ENCODE data around the gene PTPRF.

PTPRF gene

DNA sequence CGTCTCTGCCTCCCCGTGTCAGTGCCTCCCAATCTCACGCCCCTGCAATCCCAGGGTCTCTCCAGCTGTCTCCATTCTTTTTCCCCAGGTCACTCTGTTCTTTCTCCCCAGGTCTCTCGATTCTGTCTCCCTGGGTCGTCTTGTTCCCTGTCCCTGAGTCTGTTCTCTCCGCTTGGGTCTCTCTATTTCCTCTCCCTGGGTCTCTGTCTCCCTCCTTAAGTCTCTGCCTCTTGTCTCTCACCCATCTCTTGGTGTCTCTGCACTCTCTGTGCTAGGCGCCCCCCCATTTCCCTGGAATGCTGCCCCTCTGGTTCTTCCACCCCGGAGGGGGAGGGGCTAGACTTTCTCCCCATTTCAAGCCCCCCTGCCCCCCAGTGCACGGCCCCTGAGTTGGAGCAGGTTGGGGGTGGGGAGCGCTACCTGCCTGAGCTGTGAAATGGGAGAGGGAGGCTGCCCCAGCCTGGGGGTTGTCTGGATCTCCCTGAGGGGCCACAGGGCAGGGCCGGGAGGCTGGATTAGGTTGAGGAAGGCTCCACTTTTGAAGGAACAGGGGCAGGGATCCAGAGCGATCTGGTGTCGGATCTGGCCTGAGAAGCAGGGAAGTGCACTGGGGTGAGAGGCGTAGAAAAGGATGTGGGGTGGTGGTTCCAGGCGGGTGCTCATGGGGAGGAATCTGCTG is 1.4 kb downstream of the PTPRF start:
- H3K9me3 ChIP-seq (ENCODE audit: severe bottlenecking), result no peaks in the 10 kb centered on the region
- TF ChIP-seq, protein P1, sequence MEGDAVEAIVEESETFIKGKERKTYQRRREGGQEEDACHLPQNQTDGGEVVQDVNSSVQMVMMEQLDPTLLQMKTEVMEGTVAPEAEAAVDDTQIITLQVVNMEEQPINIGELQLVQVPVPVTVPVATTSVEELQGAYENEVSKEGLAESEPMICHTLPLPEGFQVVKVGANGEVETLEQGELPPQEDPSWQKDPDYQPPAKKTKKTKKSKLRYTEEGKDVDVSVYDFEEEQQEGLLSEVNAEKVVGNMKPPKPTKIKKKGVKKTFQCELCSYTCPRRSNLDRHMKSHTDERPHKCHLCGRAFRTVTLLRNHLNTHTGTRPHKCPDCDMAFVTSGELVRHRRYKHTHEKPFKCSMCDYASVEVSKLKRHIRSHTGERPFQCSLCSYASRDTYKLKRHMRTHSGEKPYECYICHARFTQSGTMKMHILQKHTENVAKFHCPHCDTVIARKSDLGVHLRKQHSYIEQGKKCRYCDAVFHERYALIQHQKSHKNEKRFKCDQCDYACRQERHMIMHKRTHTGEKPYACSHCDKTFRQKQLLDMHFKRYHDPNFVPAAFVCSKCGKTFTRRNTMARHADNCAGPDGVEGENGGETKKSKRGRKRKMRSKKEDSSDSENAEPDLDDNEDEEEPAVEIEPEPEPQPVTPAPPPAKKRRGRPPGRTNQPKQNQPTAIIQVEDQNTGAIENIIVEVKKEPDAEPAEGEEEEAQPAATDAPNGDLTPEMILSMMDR (IDR thresholded peaks at IDR 0.05; ENCODE audit: poor library complexity, severe bottlenecking), result no peak
- H3K27ac ChIP-seq (ENCODE audit: poor library complexity, severe bottlenecking), result peak overlapping the region; percentile 82
- peak overlapping the region; percentile 68 for H3K4me3 ChIP-seq (ENCODE audit: severe bottlenecking)
- peaks cover 36% of the 10 kb centered on the region for H3K4me1 ChIP-seq (ENCODE audit: insufficient read depth, poor library complexity, severe bottlenecking)
- ATAC-seq (ENCODE audit: low read depth), result peak; percentile 3; the same call in 1 of the 3 replicates
- no peak for DNase-seq (ENCODE audit: low spot score)
- H3K36me3 ChIP-seq (ENCODE audit: low read depth), result peaks cover 30% of the 10 kb centered on the region
- no peaks in the 10 kb centered on the region for H3K27me3 ChIP-seq (ENCODE audit: insufficient read depth, poor library complexity, severe bottlenecking)

DNA sequence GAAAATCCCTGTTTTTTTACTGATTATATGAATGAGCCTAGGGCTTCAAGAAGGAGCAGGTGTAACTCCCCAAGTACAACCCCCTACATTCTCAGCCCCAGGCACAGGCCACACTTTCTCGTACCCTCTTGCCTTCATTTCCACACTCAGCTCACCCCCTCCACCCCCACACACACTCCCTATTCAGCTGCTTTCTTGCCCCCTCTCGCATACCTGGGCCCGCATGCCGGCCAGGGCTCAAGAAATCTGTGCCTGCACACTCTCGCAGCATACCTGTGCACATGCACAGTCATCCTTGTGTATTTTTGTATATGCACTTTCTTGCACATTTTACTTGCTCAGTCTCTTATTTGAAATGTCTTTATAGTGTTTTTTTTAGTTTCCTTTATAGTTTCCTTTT is 2.0 kb downstream of the PTPRF start:
- TF ChIP-seq, protein P1 (IDR thresholded peaks at IDR 0.05; ENCODE audit: poor library complexity, severe bottlenecking), result no peak
- H3K4me1 ChIP-seq (ENCODE audit: insufficient read depth, poor library complexity, severe bottlenecking), result peaks cover 43% of the 10 kb centered on the region
- DNase-seq (ENCODE audit: low spot score), result no peak
- no peaks in the 10 kb centered on the region for H3K27me3 ChIP-seq (ENCODE audit: insufficient read depth, poor library complexity, severe bottlenecking)
- peak overlapping the region; percentile 82 for H3K27ac ChIP-seq (ENCODE audit: poor library complexity, severe bottlenecking)
- H3K36me3 ChIP-seq (ENCODE audit: low read depth), result peaks cover 33% of the 10 kb centered on the region
- H3K9me3 ChIP-seq (ENCODE audit: severe bottlenecking), result no peaks in the 10 kb centered on the region
- H3K4me3 ChIP-seq (ENCODE audit: severe bottlenecking), result peak overlapping the region; percentile 68
- ATAC-seq (ENCODE audit: low read depth), result no peak

DNA sequence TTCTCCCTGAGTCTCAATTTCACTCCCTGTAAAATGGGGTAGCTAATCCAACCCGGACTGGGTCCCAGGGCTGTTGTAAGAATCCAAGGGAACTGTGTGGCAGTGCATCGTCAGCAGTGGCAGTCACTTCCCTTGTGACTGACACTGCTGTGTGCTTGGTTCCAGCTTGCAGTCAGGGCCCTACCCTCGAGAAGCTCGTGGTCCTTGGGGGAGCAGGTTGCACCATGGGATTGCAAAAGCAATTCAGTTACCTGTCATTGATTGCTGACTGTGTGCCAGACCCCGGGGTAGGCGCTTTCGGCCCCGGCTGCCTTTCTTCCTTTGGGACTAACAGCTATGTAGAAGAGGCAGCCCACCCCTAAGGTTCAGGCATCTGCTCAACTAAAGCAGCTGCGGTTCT is 2.9 kb downstream of the PTPRF start:
- ATAC-seq (ENCODE audit: low read depth), result no peak
- Histone ChIP-seq H3K36me3 (ENCODE audit: low read depth) (peaks cover 41% of the 10 kb centered on the region), H3K27ac (ENCODE audit: poor library complexity, severe bottlenecking) (peak overlapping the region; percentile 82), H3K27me3 (ENCODE audit: insufficient read depth, poor library complexity, severe bottlenecking) (no peaks in the 10 kb centered on the region), H3K9me3 (ENCODE audit: severe bottlenecking) (no peaks in the 10 kb centered on the region), H3K4me3 (ENCODE audit: severe bottlenecking) (no peak overlapping the region), H3K4me1 (ENCODE audit: insufficient read depth, poor library complexity, severe bottlenecking) (peaks cover 43% of the 10 kb centered on the region)
- no peak for DNase-seq (ENCODE audit: low spot score)
- TF ChIP-seq, protein P1 (IDR thresholded peaks at IDR 0.05; ENCODE audit: poor library complexity, severe bottlenecking), result no peak

- peaks cover 42% of the 10 kb centered on the region for H3K4me1 ChIP-seq (ENCODE audit: insufficient read depth, poor library complexity, severe bottlenecking)
- TF ChIP-seq, protein P1 (IDR thresholded peaks at IDR 0.05; ENCODE audit: poor library complexity, severe bottlenecking), result no peak
- peak overlapping the region; percentile 82 for H3K27ac ChIP-seq (ENCODE audit: poor library complexity, severe bottlenecking)
- H3K36me3 ChIP-seq (ENCODE audit: low read depth), result peaks cover 48% of the 10 kb centered on the region
- no peak for DNase-seq (ENCODE audit: low spot score)
- ATAC-seq (ENCODE audit: low read depth), result no peak
- H3K9me3 ChIP-seq (ENCODE audit: severe bottlenecking), result no peaks in the 10 kb centered on the region
- no peak overlapping the region for H3K4me3 ChIP-seq (ENCODE audit: severe bottlenecking)
- H3K27me3 ChIP-seq (ENCODE audit: insufficient read depth, poor library complexity, severe bottlenecking), result no peaks in the 10 kb centered on the region
Observed at GRCh38 chr1:43534256-43534655, 3.6 kb downstream of the PTPRF start.

GRCh38 chr1:43536196-43536863 is 5.6 kb downstream of the PTPRF start:
- peak overlapping the region; percentile 82 for H3K27ac ChIP-seq (ENCODE audit: poor library complexity, severe bottlenecking)
- H3K4me3 ChIP-seq (ENCODE audit: severe bottlenecking), result no peak overlapping the region
- H3K27me3 ChIP-seq (ENCODE audit: insufficient read depth, poor library complexity, severe bottlenecking), result no peaks in the 10 kb centered on the region
- no peaks in the 10 kb centered on the region for H3K9me3 ChIP-seq (ENCODE audit: severe bottlenecking)
- DNase-seq (ENCODE audit: low spot score), result no peak
- ATAC-seq (ENCODE audit: low read depth), result peak; percentile 7; the same call in 1 of the 3 replicates
- peaks cover 69% of the 10 kb centered on the region for H3K36me3 ChIP-seq (ENCODE audit: low read depth)
- TF ChIP-seq, protein P1 (IDR thresholded peaks at IDR 0.05; ENCODE audit: poor library complexity, severe bottlenecking), result no peak
- H3K4me1 ChIP-seq (ENCODE audit: insufficient read depth, poor library complexity, severe bottlenecking), result peaks cover 30% of the 10 kb centered on the region

All from RWPE2 (cell line).